HG03469 (cell line): ENCODE results near the gene CNTN1.

Experiments
- ATAC-seq: cut with Tn5 transposase; IDR thresholded peaks from one replicate; pipeline ENCODE4 v1.9.1; 2021; ENCODE audit warnings: mild to moderate bottlenecking, moderate library complexity, moderate number of reproducible peaks; ENCODE audit not compliant: unreplicated experiment

Gene CNTN1

GRCh38 chr12:40691913-40692764 lies at the start of gene CNTN1:
Gene CNTN1, plus strand, starts transcription at chr12:40692439.
- ATAC-seq, result no peak

- ATAC-seq, result no peak
Measured at GRCh38 chr12:40643506-40643905, 48.7 kb upstream of the CNTN1 start.

- ATAC-seq, result no peak
Measured at GRCh38 chr12:40643976-40644375, 48.3 kb upstream of the CNTN1 start.

- no peak for ATAC-seq
Measured at GRCh38 chr12:40644708-40645107, 47.5 kb upstream of the CNTN1 start.

GRCh38 chr12:40645361-40645760 lies 46.9 kb upstream of the CNTN1 start:
- no peak for ATAC-seq

GRCh38 chr12:40646456-40646855 lies 45.8 kb upstream of the CNTN1 start:
- no peak for ATAC-seq

- no peak for ATAC-seq
Measured at GRCh38 chr12:40646911-40647310, 45.3 kb upstream of the CNTN1 start.

GRCh38 chr12:40647651-40648050 lies 44.6 kb upstream of the CNTN1 start:
- no peak for ATAC-seq

- ATAC-seq, result no peak
Measured at GRCh38 chr12:40648519-40648918, 43.7 kb upstream of the CNTN1 start.

- no peak for ATAC-seq
Measured at GRCh38 chr12:40650038-40650704, 42.1 kb upstream of the CNTN1 start.

- no peak for ATAC-seq
Measured at GRCh38 chr12:40655451-40655850, 36.8 kb upstream of the CNTN1 start.

- ATAC-seq, result no peak
Measured at GRCh38 chr12:40662366-40662765, 29.9 kb upstream of the CNTN1 start.

GRCh38 chr12:40663781-40664180 lies 28.5 kb upstream of the CNTN1 start:
- no peak for ATAC-seq

- ATAC-seq, result no peak
Measured at GRCh38 chr12:40668099-40668529, 24.1 kb upstream of the CNTN1 start.

GRCh38 chr12:40672741-40673271 lies 19.4 kb upstream of the CNTN1 start:
- no peak for ATAC-seq

GRCh38 chr12:40681148-40681547 lies 11.1 kb upstream of the CNTN1 start:
- no peak for ATAC-seq

- no peak for ATAC-seq
Measured at GRCh38 chr12:40684986-40685385, 7.3 kb upstream of the CNTN1 start.

- ATAC-seq, result no peak
Measured at GRCh38 chr12:40688085-40688725, 4.0 kb upstream of the CNTN1 start.

- no peak for ATAC-seq
Measured at GRCh38 chr12:40689576-40689975, 2.7 kb upstream of the CNTN1 start.

- ATAC-seq, result no peak
Measured at GRCh38 chr12:40692765-40693206, 547 bp downstream of the CNTN1 start.

GRCh38 chr12:40693207-40693821 lies 1.1 kb downstream of the CNTN1 start:
- ATAC-seq, result no peak
